NB4 (cell line): ENCODE data around the gene FRAT1.

Source experiments
- CTCF ChIP-seq: IDR thresholded peaks from one replicate; pipeline ENCODE4 v1.5.1; 2012; ENCODE audit warnings: low read depth, low read length
- MAX ChIP-seq: IDR thresholded peaks from 2 replicates; pipeline ENCODE4 v1.6.1; 2011; ENCODE audit warnings: low read depth, low read length
- MYC ChIP-seq: IDR thresholded peaks from 2 replicates; pipeline ENCODE4 v1.6.1; 2011; ENCODE audit warnings: low read depth, low read length
- POLR2A ChIP-seq: IDR thresholded peaks from 2 replicates; pipeline ENCODE4 v1.6.1; 2011; ENCODE audit warnings: mild to moderate bottlenecking; ENCODE audit not compliant: insufficient read length; ENCODE audit errors: extremely low read depth

GRCh38 chr10:97292097-97292861, 26.8 kb upstream of the FRAT1 start, which contains the start of gene ARHGAP19:
- TF ChIP-seq CTCF (no peak), MYC (peak; percentile 77), POLR2A (peak; percentile 68), MAX (peak; percentile 59)
